CD4-positive, alpha-beta T cell (primary cell): ENCODE data around the gene SLC29A1. TPM values are rescaled to one million over a fixed set of nuclear protein-coding genes. Genes with fewer than 3 reads are reported as not detected.

Experiments used
- ATAC-seq: fragments of 200-7000 bp; cut with Tn5 transposase; one replicate; pipeline ENCODE4 v1.10.0; 2022; ENCODE audit warnings: mild to moderate bottlenecking; ENCODE audit not compliant: poor library complexity
- CTCF ChIA-PET: fragments of 350-600 bp; sonication (Branson Sonifier 250); formaldehyde crosslinking; loops from one replicate; lab custom pipeline; 2021; ENCODE audit warnings: antibody characterized with exemption, inconsistent platforms; lab: Charles Lee
- POLR2A ChIA-PET: fragments of 350-600 bp; sonication (Branson Sonifier 250); formaldehyde crosslinking; loops from one replicate; lab custom pipeline; 2021; ENCODE audit warnings: antibody characterized with exemption, inconsistent platforms; lab: Charles Lee
- DNase-seq, 14 experiments: peaks; one replicate each; pipeline ENCODE4 v3.0.0-alpha.2; 2013 to 2020; ENCODE audit warnings: mixed read lengths in 2 of 14
- H3K27ac ChIP-seq, 2 donors: one replicate each; pipeline versions ENCODE4 v1.5.1 to v1.7.0; 2013; ENCODE audit warnings: low read length in 2 of 2, low read depth in 1 of 2, mild to moderate bottlenecking in 1 of 2
- H3K27me3 ChIP-seq, 2 experiments: 1 replicate in 1 of 2; 2 replicates in 1 of 2; pipeline versions ENCODE4 v1.6.1 to v1.7.0; 2013; ENCODE audit warnings: low read length in 2 of 2, control low read depth in 1 of 2, mild to moderate bottlenecking in 1 of 2, moderate library complexity in 1 of 2; ENCODE audit not compliant: insufficient read depth in 2 of 2, control insufficient read depth in 1 of 2
- H3K36me3 ChIP-seq: one replicate; pipeline ENCODE4 v1.6.1; 2013; ENCODE audit warnings: low read length, control low read depth; ENCODE audit not compliant: insufficient read depth
- H3K4me1 ChIP-seq: one replicate; pipeline ENCODE4 v1.6.1; 2013; ENCODE audit warnings: low read length, control low read depth; ENCODE audit not compliant: insufficient read depth
- H3K4me3 ChIP-seq: one replicate; pipeline ENCODE4 v1.5.1; 2013; ENCODE audit warnings: mild to moderate bottlenecking, low read length, moderate library complexity
- H3K9me3 ChIP-seq, 2 experiments: 1 replicate in 1 of 2; 2 replicates in 1 of 2; pipeline versions ENCODE4 v1.6.1 to v1.7.0; 2013; ENCODE audit warnings: low read length in 2 of 2, mild to moderate bottlenecking in 2 of 2, control low read depth in 1 of 2, moderate library complexity in 1 of 2; ENCODE audit not compliant: control insufficient read depth in 1 of 2, insufficient read depth in 1 of 2
- H3K27ac Mint-ChIP-seq: one replicate; pipeline ENCODE4 v1.8.0; 2020; ENCODE audit warnings: mixed read lengths
- H3K27me3 Mint-ChIP-seq: one replicate; pipeline ENCODE4 v1.8.0; 2021; ENCODE audit warnings: mixed read lengths
- H3K36me3 Mint-ChIP-seq: one replicate; pipeline ENCODE4 v1.8.0; 2021; ENCODE audit warnings: low read depth, mixed read lengths
- H3K4me1 Mint-ChIP-seq: one replicate; pipeline ENCODE4 v1.8.0; 2021; ENCODE audit warnings: low read depth, mixed read lengths
- H3K4me3 Mint-ChIP-seq: one replicate; pipeline ENCODE4 v1.8.0; 2020; ENCODE audit warnings: mild to moderate bottlenecking, mixed read lengths
- H3K9me3 Mint-ChIP-seq: one replicate; pipeline ENCODE4 v1.8.0; 2020; ENCODE audit warnings: mixed read lengths
- CTCF ChIP-seq: fragments of 200-600 bp; IDR thresholded peaks from one replicate; pipeline ENCODE4 v1.8.0; 2022; ENCODE audit warnings: antibody characterized with exemption, mild to moderate bottlenecking
- intact Hi-C, 2 experiments: fragments of 100-400 bp; cut with DNase I in 1 of 2; cut with micrococcal nuclease in 1 of 2; formaldehyde crosslinking; loops; one replicate each; pipeline versions ENCODE4 v1.15.1 to v1.9.0; 2023 to 2025; cut with DNase I, micrococcal nuclease
- total RNA-seq, 174 experiments: library from RNA in 2 of 174; stranded (reverse) in 2 of 174; gene quantifications; one replicate each; pipeline ENCODE4 v1.2.3 and lab custom pipeline; 2021 to 2026

The SLC29A1 gene
- total RNA-seq, 2 experiments from 2014 or later, result 0.67 to 1.3 TPM

- ATAC-seq (no peak), DNase-seq (no peak)
- Mint-ChIP-seq H3K27ac (no peak overlapping the region), H3K36me3 (no peaks in the 10 kb centered on the region), H3K27me3 (no peaks in the 10 kb centered on the region), H3K4me1 (peaks cover 8% of the 10 kb centered on the region), H3K4me3 (no peak overlapping the region), H3K9me3 (no peaks in the 10 kb centered on the region)
- Histone ChIP-seq H3K36me3 (no peaks in the 10 kb centered on the region), H3K9me3 (no peaks in the 10 kb centered on the region), H3K27ac (no peak overlapping the region), H3K4me3 (no peak overlapping the region), H3K4me1 (peaks cover 18% of the 10 kb centered on the region), H3K27me3 (no peaks in the 10 kb centered on the region)
- CTCF ChIA-PET, result no interaction called here
- intact Hi-C loops, result no loop called here
- POLR2A ChIA-PET, result no interaction called here
- TF ChIP-seq CTCF, result no peak
Observed at GRCh38 chr6:44233567-44234100, 10.2 kb downstream of the SLC29A1 start.

GRCh38 chr6:44234101-44235025, 11.0 kb downstream of the SLC29A1 start:
- H3K27me3 Mint-ChIP-seq, result no peaks in the 10 kb centered on the region
- Histone ChIP-seq H3K4me3 (no peak overlapping the region), H3K9me3 (no peaks in the 10 kb centered on the region), H3K36me3 (no peaks in the 10 kb centered on the region), H3K27ac (no peak overlapping the region), H3K4me1 (peaks cover 18% of the 10 kb centered on the region), H3K27me3 (no peaks in the 10 kb centered on the region)
- intact Hi-C loops, result loop anchor here in 1 of 2 experiments (5.0 kb wide), 1 partner anchor 137 kb away; no protein-coding TSS in a partner anchor
- H3K9me3 Mint-ChIP-seq, result no peaks in the 10 kb centered on the region
- ATAC-seq (no peak), DNase-seq (no peak)
- peak; percentile 22 for TF ChIP-seq CTCF
- ChIA-PET POLR2A (interaction anchor here (4.4 kb wide), 1 partner anchor 12 kb away, joined by 65 read pairs; the partner anchor contains the start of gene HSP90AB1), CTCF (interaction anchor here (1.0 to 1.5 kb wide), 2 partner anchors 11 to 79 kb away, joined by 3 to 4 read pairs; partner anchors contain the start of genes AARS2 and SLC29A1)
- H3K4me3 Mint-ChIP-seq, result no peak overlapping the region
- no peak overlapping the region for H3K27ac Mint-ChIP-seq
- no peaks in the 10 kb centered on the region for H3K36me3 Mint-ChIP-seq
- H3K4me1 Mint-ChIP-seq, result peaks cover 8% of the 10 kb centered on the region

- intact Hi-C loops, result loop anchor here in 1 of 2 experiments (5.0 kb wide), 1 partner anchor 138 kb away; no protein-coding TSS in a partner anchor
- Mint-ChIP-seq H3K4me1 (peaks cover 8% of the 10 kb centered on the region), H3K9me3 (no peaks in the 10 kb centered on the region), H3K36me3 (no peaks in the 10 kb centered on the region), H3K27ac (no peak overlapping the region), H3K4me3 (no peak overlapping the region), H3K27me3 (no peaks in the 10 kb centered on the region)
- Histone ChIP-seq H3K36me3 (no peaks in the 10 kb centered on the region), H3K4me3 (no peak overlapping the region), H3K27ac (no peak overlapping the region), H3K4me1 (peaks cover 18% of the 10 kb centered on the region), H3K27me3 (no peaks in the 10 kb centered on the region), H3K9me3 (no peaks in the 10 kb centered on the region)
- ATAC-seq, result no peak
- TF ChIP-seq CTCF, result no peak
- POLR2A ChIA-PET, result interaction anchor here (4.4 kb wide), 1 partner anchor 11 kb away, joined by 65 read pairs; the partner anchor contains the start of gene HSP90AB1
- CTCF ChIA-PET, result interaction anchor here (1.0 to 1.5 kb wide), 2 partner anchors 12 to 78 kb away, joined by 3 to 4 read pairs; partner anchors contain the start of genes AARS2 and SLC29A1
- DNase-seq, result no peak
Observed at GRCh38 chr6:44235269-44235668, 11.9 kb downstream of the SLC29A1 start.
